Left lung (tissue), 10 donors: ENCODE measurements around the gene SDCBP2. TPM values are rescaled to one million over a fixed set of nuclear protein-coding genes. Genes with fewer than 3 reads are reported as not detected.

Experiments used
- ATAC-seq: fragments of 200-7000 bp; cut with Tn5 transposase; one replicate; pipeline ENCODE4 v1.9.1; 2020; ENCODE audit warnings: moderate library complexity
- DNase-seq, 4 donors: peaks; one replicate each; pipeline ENCODE4 v3.0.0-alpha.2; 2013 to 2020
- H3K27ac ChIP-seq, 2 donors: fragments of 200-600 bp; sonication (generic) in 1 of 2; one replicate each; pipeline versions ENCODE4 v1.5.0 to v1.8.0; 2020 to 2021
- H3K27me3 ChIP-seq, 2 donors: fragments of 200-600 bp; sonication (generic) in 1 of 2; one replicate each; pipeline versions ENCODE4 v1.5.0 to v1.8.0; 2020 to 2021
- H3K36me3 ChIP-seq, 2 donors: fragments of 200-600 bp; sonication (generic) in 1 of 2; one replicate each; pipeline versions ENCODE4 v1.5.0 to v1.8.0; 2020 to 2021
- H3K4me1 ChIP-seq, 2 donors: fragments of 200-600 bp; one replicate each; pipeline ENCODE4 v1.8.0; 2021
- H3K4me3 ChIP-seq, 2 donors: fragments of 200-600 bp; sonication (generic) in 1 of 2; one replicate each; pipeline versions ENCODE4 v1.5.0 to v1.8.0; 2020 to 2021; ENCODE audit warnings: mild to moderate bottlenecking in 1 of 2
- H3K9me3 ChIP-seq, 2 donors: fragments of 200-600 bp; sonication (generic) in 1 of 2; one replicate each; pipeline versions ENCODE4 v1.5.0 to v1.8.0; 2020 to 2021
- CTCF ChIP-seq, 2 donors: fragments of 200-600 bp; sonication (generic) in 1 of 2; IDR thresholded peaks; one replicate each; pipeline versions ENCODE4 v1.5.0 to v1.8.0; 2021; ENCODE audit warnings: antibody characterized with exemption in 2 of 2
- intact Hi-C, 2 donors: fragments of 100-400 bp; cut with DNase I; formaldehyde crosslinking; loops; one replicate each; pipeline versions ENCODE4 v1.11.2 to v1.14.2; 2022
- polyA plus RNA-seq, 6 donors: library from polyadenylated mRNA; unstranded; fragments of 120-200 nt; gene quantifications; one replicate each; pipeline ENCODE4 v1.2.1, GENCODE V29; 2013; ENCODE audit not compliant: insufficient read length in 6 of 6
- total RNA-seq, 2 donors: library from RNA; stranded (reverse); fragmentation: NEBNext Ultra II Directional; extraction: Animal tissue kit (Norgen Biotek cat#: 25700); gene quantifications; one replicate each; pipeline ENCODE4 v1.2.1, GENCODE V29; 2021
- donor health status: DM: no; HTN: yes; CAD: no.
- donor health status: DM: no; HTN: no; CAD: no.

The SDCBP2 gene
- total and polyA plus RNA-seq, 8 donors, result 1.8 to 21.5 (median 3.1) TPM

GRCh38 chr20:1296117-1296610, 32.8 kb downstream of the SDCBP2 start:
- Histone ChIP-seq H3K36me3 (peaks cover 0 to 3% of the 10 kb centered on the region in 2 donors), H3K27me3 (no peaks in the 10 kb centered on the region), H3K9me3 (no peaks in the 10 kb centered on the region), H3K27ac (no peak overlapping the region), H3K4me3 (no peak overlapping the region), H3K4me1 (peaks cover 0 to 3% of the 10 kb centered on the region in 2 donors)
- DNase-seq (no peak), ATAC-seq (no peak)
- TF ChIP-seq CTCF (IDR thresholded peaks at IDR 0.05), result no peak
- intact Hi-C loops, result no loop called here

DNA sequence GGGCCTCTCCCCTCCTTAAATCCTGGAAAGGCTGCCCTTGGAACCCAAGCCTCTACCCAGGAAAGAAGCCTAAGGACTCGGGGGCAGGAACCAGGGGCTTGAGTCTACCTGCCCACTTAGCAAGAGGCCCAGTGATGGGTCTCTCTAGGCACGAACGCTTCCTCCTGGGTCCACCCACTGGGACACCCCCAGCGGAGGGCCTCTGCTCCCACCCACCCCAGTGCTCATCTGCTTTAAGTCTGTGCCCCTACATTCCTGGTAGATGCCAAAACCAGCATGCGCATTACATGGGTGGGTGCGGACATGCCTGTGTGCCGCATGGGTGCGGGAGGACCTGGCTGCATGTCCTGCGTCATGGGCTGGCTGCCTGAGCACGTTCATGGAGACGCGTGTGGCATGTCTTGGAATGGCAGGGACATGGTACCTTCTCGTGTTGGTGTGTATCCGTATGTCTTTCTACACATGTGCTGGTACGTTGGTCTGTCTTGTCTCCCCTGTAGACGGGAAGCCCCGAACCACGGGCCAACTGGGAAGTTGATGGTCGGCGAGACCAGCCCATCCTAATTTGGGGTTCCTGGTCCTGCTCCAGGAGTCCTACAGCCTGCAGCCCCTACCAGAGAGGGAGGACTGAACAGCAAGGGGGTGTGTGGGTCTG, 33.5 kb downstream of the SDCBP2 start:
- intact Hi-C loops, result no loop called here
- H3K27ac ChIP-seq, result no peak overlapping the region
- peaks cover 0 to 3% of the 10 kb centered on the region in 2 donors for H3K4me1 ChIP-seq
- DNase-seq (no peak), ATAC-seq (no peak)
- peaks cover 0 to 3% of the 10 kb centered on the region in 2 donors for H3K36me3 ChIP-seq
- TF ChIP-seq CTCF (IDR thresholded peaks at IDR 0.05), result no peak
- H3K9me3 ChIP-seq, result no peaks in the 10 kb centered on the region
- no peak overlapping the region for H3K4me3 ChIP-seq
- H3K27me3 ChIP-seq, result no peaks in the 10 kb centered on the region

DNA sequence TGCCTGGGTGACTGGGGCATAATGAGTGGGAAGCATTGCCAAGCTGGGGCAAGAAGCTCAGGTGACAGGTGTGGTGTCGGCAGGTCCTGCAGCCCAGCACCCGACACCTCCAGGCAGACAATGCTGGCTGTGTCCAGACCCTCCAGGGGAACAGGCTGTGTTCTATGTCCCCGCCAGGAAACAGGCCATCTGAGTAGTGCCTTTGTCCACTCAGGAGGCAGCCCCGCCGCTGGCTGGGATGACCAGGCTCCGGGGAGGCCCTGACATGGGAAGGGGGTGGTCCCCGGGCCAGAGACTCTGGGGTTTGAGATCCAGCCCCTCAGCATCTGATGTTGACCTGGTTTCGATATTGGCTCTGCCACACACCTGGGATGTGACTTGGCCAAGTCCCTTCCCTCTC, 34.4 kb downstream of the SDCBP2 start:
- TF ChIP-seq CTCF (IDR thresholded peaks at IDR 0.05), result no peak
- Histone ChIP-seq H3K27me3 (no peaks in the 10 kb centered on the region), H3K36me3 (peaks cover 0 to 3% of the 10 kb centered on the region in 2 donors), H3K4me3 (no peak overlapping the region), H3K9me3 (no peaks in the 10 kb centered on the region), H3K4me1 (peaks cover 0 to 3% of the 10 kb centered on the region in 2 donors), H3K27ac (no peak overlapping the region)
- no peak for ATAC-seq
- DNase-seq, result no peak
- intact Hi-C loops, result no loop called here

- intact Hi-C loops, result no loop called here
These were observed 35.1 kb downstream of the SDCBP2 start for GRCh38 chr20:1293641-1294379.

More at GRCh38 chr20:1293641-1294379, 35.1 kb downstream of the SDCBP2 start:
- H3K9me3 ChIP-seq, result no peaks in the 10 kb centered on the region
- ATAC-seq (no peak), DNase-seq (no peak)
- no peaks in the 10 kb centered on the region for H3K27me3 ChIP-seq
- H3K4me3 ChIP-seq, result no peak overlapping the region
- no peak for TF ChIP-seq CTCF (IDR thresholded peaks at IDR 0.05)
- H3K36me3 ChIP-seq, result peaks cover 0 to 3% of the 10 kb centered on the region in 2 donors
- no peaks in the 10 kb centered on the region for H3K4me1 ChIP-seq
- H3K27ac ChIP-seq, result no peak overlapping the region
